Skeletal muscle satellite cell (primary cell): ENCODE data around the gene BCL2L13.
"Not testable (repeated sequence)": the region's sequence is repeated elsewhere in the genome, so short reads cannot be mapped to it uniquely, and the experiment has no call there.

ENCODE experiments used
- H3K27me3 ChIP-seq: 2 replicates; pipeline ENCODE4 v1.7.0; 2013; ENCODE audit warnings: low read length; ENCODE audit not compliant: control insufficient read depth, insufficient read depth
- H3K36me3 ChIP-seq: 2 replicates; pipeline ENCODE4 v1.7.0; 2013; ENCODE audit warnings: mild to moderate bottlenecking, control low read depth, low read length; ENCODE audit not compliant: insufficient read depth
- H3K4me1 ChIP-seq: 2 replicates; pipeline ENCODE4 v1.7.0; 2013; ENCODE audit warnings: low read length; ENCODE audit not compliant: control insufficient read depth, insufficient read depth
- H3K4me2 ChIP-seq: 2 replicates; pipeline ENCODE4 v1.7.0; 2013; ENCODE audit warnings: mild to moderate bottlenecking, low read length
- H3K4me3 ChIP-seq: 2 replicates; pipeline ENCODE4 v1.7.0; 2013; ENCODE audit warnings: low read length
- H3K9ac ChIP-seq: 2 replicates; pipeline ENCODE4 v1.7.0; 2013; ENCODE audit warnings: mild to moderate bottlenecking, low read depth, low read length, moderate library complexity
- H3K9me3 ChIP-seq: replicated peaks from 2 replicates; pipeline ENCODE4 v1.7.0; 2013; ENCODE audit warnings: mild to moderate bottlenecking, control low read depth, low read length

BCL2L13 gene

DNA sequence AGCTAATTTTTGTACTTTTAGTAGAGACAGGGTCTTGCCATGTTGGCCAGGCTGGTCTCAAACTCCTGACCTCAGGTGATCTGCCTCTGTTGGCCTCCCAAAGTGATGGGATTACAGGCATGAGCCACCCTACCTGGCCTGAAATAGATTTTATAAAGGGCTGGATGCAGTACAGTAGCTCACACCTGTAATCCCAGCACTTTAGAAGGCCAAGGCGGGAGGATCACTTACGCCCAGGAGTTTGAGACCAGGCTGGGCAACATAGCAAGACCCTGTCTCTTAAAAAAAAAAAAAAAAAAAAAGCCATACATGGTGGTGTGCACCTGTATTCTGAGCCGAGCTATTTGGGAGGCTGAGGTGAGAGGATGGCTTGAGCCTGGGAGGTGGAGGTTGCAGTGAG is 59.7 kb downstream of the BCL2L13 start:
- not testable (repeated sequence) for H3K9ac ChIP-seq, H3K36me3 ChIP-seq, H3K9me3 ChIP-seq, H3K4me2 ChIP-seq, H3K27me3 ChIP-seq, H3K4me3 ChIP-seq, H3K4me1 ChIP-seq

DNA sequence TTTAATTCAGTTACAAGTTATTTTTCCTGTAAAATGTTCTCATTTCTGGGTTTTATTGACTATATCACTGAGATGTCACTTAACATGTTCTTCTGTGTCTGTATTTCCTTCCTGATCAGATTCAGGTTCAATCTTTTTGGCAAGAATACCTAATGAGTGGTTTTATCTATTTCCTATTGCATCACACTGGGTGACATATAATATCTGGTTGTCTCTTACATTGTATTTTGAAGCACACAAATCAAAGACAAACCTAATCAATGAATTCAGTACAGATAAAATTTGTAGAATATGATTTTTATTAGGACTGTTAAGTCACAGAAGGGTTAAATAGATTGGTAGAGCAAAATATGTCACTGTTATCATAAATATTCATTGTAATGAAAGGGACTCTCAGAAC is 60.4 kb downstream of the BCL2L13 start:
- H3K4me3 ChIP-seq, result no peak overlapping the region
- no peaks in the 10 kb centered on the region for H3K9me3 ChIP-seq
- no peaks in the 10 kb centered on the region for H3K4me1 ChIP-seq
- H3K36me3 ChIP-seq, result peaks cover 9% of the 10 kb centered on the region
- H3K4me2 ChIP-seq, result no peak overlapping the region
- H3K27me3 ChIP-seq, result no peaks in the 10 kb centered on the region
- no peak overlapping the region for H3K9ac ChIP-seq

DNA sequence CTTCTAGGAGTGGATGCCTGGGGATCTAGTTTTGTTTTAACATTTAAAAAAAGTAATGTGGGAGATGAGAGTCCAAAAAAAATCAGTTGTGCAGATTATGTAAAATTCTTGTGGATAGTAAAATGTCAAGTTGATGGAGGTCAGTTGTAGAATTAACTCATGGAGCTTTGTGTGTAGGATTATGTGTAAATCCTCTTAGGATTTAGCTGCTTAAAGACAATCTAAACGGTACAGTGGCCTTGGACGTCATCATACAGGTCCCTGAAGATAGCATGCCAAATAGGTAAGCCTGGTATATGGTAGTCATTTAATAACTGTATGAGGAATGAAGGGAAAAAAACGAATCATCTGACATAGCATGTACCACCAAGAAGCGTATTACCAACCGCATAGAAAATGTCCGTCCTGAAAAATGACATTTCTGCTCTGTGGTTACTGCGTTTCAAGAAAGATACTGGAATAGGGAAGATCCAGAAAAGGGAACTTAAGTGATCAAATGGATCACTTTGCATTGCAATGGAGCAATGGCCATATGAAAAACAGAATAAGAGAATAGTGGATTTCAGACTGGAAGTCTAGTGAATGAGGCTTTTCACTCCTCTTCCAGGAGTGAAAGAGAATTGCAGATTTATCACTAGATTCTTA is 61.3 kb downstream of the BCL2L13 start:
- Histone ChIP-seq H3K9me3 (no peaks in the 10 kb centered on the region), H3K9ac (no peak overlapping the region), H3K4me2 (no peak overlapping the region), H3K27me3 (no peaks in the 10 kb centered on the region), H3K4me1 (no peaks in the 10 kb centered on the region), H3K4me3 (no peak overlapping the region), H3K36me3 (peaks cover 9% of the 10 kb centered on the region)

DNA sequence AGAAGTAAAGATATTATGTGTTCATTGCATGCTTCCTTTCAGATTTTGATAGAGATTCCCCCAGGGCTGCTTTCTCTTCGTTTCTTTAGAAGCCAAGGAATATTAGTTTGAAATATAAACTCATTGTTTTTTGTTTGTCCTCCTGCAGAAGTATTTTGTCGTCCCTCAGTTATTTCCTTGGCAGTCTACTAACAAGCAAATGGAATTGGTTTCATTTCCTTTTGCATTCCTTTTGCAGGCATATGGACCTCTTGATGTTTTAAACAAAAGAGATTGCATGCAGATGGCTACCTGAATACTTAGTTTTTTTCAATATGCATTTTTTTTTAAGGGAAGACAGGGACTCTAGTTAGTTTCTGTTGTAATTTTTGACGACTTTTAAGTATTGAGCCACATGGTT is 62.2 kb downstream of the BCL2L13 start:
- Histone ChIP-seq H3K36me3 (peaks cover 9% of the 10 kb centered on the region), H3K9ac (no peak overlapping the region), H3K4me2 (no peak overlapping the region)

DNA sequence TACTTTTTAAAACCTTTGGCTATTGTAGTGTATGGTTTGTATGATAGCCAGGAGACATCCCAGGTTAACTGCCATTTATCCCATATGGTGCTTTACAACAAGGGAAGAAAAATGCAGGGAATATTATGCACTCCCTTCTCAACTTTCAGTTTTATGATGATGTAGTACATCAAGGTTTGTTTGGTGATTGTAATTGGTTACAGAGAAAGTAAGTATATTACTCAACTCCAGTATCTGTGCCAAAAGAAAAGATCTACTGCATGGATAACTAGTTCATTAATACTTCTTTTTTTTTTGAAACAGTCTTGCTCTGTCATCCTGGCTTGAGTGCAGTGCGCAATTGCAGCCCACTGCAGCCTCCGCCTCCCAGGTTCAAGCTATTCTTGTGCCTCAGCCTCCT is 65.3 kb downstream of the BCL2L13 start:
- H3K4me2 ChIP-seq, result no peak overlapping the region
- H3K36me3 ChIP-seq, result no peaks in the 10 kb centered on the region
- no peaks in the 10 kb centered on the region for H3K9me3 ChIP-seq
- H3K27me3 ChIP-seq, result no peaks in the 10 kb centered on the region
- peaks cover 24% of the 10 kb centered on the region for H3K4me1 ChIP-seq
- H3K9ac ChIP-seq, result no peak overlapping the region
- H3K4me3 ChIP-seq, result no peak overlapping the region

More for the DNA sequence above, 62.2 kb downstream of the BCL2L13 start:
- no peaks in the 10 kb centered on the region for H3K9me3 ChIP-seq
- peaks cover 5% of the 10 kb centered on the region for H3K4me1 ChIP-seq
- no peaks in the 10 kb centered on the region for H3K27me3 ChIP-seq
- H3K4me3 ChIP-seq, result no peak overlapping the region

DNA sequence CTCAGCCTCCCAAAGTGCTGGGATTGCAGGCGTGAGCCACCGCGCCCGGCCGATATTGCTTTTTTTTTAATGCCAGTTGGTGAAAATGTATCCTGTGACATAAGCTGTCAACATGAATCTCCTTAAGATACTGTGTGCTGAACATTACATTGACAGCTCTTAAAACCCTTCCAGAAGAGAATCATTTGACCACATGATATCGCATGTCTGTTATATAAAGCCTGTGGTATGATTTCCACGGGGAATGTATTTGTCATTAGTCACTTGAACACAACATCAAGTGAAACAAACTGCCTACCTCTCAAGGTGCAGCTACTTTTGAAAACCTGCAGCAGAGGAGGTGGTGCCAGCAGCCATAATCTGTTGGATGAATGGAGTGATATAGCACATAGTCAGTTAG is 67.0 kb downstream of the BCL2L13 start:
- Histone ChIP-seq H3K27me3 (no peaks in the 10 kb centered on the region), H3K4me1 (peaks cover 24% of the 10 kb centered on the region), H3K9me3 (no peaks in the 10 kb centered on the region), H3K9ac (no peak overlapping the region), H3K36me3 (no peaks in the 10 kb centered on the region), H3K4me2 (no peak overlapping the region), H3K4me3 (no peak overlapping the region)

DNA sequence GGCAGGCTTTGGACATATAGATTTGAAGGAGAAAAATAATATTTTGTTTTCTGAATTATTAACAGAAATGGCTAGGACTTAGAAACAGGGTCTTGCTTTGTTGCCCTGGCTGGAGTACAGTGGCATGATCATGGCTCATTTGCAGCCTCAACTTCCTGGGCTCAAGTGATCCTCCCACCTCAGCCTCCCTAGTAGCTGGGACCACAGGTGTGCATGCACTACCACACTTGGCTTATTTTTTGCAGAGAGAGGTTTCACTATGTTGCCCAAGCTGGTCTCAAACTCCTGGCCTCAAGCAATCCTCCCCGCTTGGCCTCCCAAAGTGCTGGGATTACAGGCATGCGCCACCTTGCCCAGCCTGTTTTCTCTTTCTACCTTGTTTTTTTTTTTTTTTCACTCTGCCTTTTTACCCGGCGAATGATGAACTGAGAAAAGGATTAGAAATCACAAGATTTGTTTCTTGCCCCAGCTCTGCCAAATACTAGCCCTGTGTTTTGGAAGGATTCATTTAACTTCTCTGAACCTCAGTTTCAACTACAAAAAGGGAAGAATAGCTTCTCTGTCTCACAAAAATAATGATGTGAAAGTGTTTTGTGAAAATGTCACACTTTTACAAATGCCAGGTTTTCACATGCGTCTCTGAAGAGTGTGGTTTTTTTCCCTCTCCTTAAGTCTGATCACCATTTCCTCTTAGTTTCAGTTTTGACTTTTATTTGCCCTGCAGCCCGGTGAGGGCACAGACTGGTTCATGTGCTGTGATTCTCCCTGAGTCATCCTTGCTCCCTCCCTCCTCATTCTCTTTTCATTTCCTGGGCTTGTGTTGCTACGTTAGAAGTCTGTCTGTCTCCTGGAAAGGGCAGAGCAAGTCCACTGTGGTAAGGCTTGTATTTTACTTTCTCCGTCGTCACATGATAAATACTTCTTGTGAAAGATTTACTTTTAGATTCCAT is 67.7 kb downstream of the BCL2L13 start:
- Histone ChIP-seq H3K4me3 (peak overlapping the region; percentile 59), H3K4me2 (peak overlapping the region; percentile 81), H3K9me3 (no peaks in the 10 kb centered on the region), H3K27me3 (no peaks in the 10 kb centered on the region), H3K4me1 (peaks cover 24% of the 10 kb centered on the region), H3K9ac (peak overlapping the region; percentile 78), H3K36me3 (no peaks in the 10 kb centered on the region)

DNA sequence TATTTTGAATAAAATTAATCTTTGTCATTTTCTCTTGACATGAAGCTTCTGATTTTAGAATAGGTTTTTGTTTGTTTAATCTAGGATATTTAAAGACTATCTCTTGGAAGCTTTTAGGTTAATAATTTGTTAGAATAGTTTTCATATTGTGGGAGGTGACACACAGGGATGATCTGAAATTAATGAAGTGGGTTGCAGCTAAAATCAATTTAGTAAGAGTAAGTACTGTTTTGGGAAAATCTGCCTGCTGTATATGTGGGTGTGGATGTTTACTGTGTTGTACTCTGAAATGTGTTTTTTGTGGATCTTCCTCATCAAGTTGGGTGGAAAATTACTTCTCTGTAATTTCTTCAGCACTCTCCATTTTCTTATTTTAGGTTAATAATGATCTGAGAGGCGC is 68.4 kb downstream of the BCL2L13 start:
- Histone ChIP-seq H3K9me3 (no peaks in the 10 kb centered on the region), H3K36me3 (no peaks in the 10 kb centered on the region), H3K27me3 (no peaks in the 10 kb centered on the region), H3K4me1 (peaks cover 31% of the 10 kb centered on the region), H3K4me3 (peak overlapping the region; percentile 59), H3K9ac (peak overlapping the region; percentile 78), H3K4me2 (peak overlapping the region; percentile 81)

DNA sequence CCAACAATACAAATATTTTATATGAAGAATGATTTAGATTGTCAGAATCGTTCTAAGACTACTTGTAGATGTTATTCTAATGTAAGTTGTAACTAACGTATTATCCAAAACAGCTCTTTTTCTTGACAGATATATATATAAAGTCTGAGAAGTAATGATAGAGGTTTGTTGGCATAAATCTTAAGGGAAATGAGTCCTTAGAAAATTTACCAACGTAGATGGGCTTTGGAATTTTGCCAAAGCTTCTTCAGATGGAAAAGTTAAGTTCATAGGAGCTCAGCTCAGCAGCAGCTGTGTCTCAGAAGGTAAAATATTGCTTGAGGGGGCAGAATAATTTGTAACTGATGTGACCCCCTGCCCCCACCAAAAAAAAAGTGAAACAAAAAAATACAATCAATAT is 69.0 kb downstream of the BCL2L13 start:
- H3K4me3 ChIP-seq, result peak overlapping the region; percentile 59
- H3K9ac ChIP-seq, result peak overlapping the region; percentile 78

DNA sequence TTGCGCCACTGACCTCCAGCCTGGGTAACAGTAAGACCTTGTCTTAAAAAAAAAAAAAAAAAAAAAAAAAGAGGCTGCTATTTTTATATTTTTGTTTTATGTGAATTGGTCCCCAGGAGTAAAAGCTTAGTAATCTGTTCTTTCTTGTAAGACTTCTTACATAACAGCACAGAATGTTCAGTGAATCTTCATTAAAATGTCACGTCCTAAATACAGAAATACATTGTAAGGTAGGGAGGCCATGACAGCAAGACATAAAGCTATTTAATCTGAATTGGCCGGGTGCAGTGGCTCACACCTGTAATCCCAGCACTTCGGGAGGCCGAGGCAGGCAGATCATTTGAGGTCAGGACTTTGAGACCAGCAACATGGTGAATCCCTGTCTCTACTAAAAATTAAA is 71.5 kb downstream of the BCL2L13 start:
- Histone ChIP-seq H3K4me1 (peaks cover 39% of the 10 kb centered on the region), H3K36me3 (peaks cover 3% of the 10 kb centered on the region), H3K27me3 (no peaks in the 10 kb centered on the region), H3K9me3 (no peaks in the 10 kb centered on the region), H3K9ac (no peak overlapping the region), H3K4me3 (no peak overlapping the region), H3K4me2 (no peak overlapping the region)

More for the DNA sequence above, 69.0 kb downstream of the BCL2L13 start:
- Histone ChIP-seq H3K9me3 (no peaks in the 10 kb centered on the region), H3K27me3 (no peaks in the 10 kb centered on the region), H3K4me2 (peak overlapping the region; percentile 81), H3K36me3 (no peaks in the 10 kb centered on the region), H3K4me1 (peaks cover 37% of the 10 kb centered on the region)

DNA sequence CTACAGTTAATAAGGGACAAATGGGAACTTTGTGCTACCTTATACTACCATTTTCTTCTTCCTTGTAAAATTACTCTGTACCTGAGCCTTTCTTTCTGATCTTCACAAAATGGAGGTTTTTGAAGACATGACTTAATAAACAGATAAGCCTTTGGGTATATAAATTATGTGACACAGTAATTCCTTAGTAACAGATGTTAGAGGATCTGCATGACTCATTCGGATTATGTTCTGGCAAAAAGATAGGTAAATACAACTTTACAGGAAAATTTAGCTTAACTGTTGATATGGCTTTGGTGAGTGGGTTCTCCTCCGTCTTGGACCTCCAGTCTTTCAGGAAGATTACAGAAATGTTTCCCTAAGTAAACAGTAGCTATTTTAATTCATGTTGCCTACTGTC is 73.9 kb downstream of the BCL2L13 start:
- Histone ChIP-seq H3K36me3 (peaks cover 9% of the 10 kb centered on the region), H3K9ac (no peak overlapping the region), H3K4me3 (no peak overlapping the region), H3K9me3 (no peaks in the 10 kb centered on the region), H3K4me1 (peaks cover 23% of the 10 kb centered on the region), H3K27me3 (no peaks in the 10 kb centered on the region), H3K4me2 (peak overlapping the region; percentile 41)
